SK-N-MC (cell line): ENCODE measurements around the gene C9.

Experiments
- EZH2 ChIP-seq: fragments of 200-600 bp; sonication (generic); IDR thresholded peaks from one replicate; pipeline ENCODE4 v1.6.1; 2017; ENCODE audit warnings: antibody characterized with exemption
- FOXP2 ChIP-seq: optimal IDR thresholded peaks from 2 replicates; pipeline ENCODE3; 2011; ENCODE audit warnings: mild to moderate bottlenecking, moderate library complexity; ENCODE audit not compliant: insufficient read depth; ENCODE audit errors: extremely low read length, control extremely low read depth
- POLR2AphosphoS5 ChIP-seq: IDR thresholded peaks from 2 replicates; pipeline ENCODE4 v1.6.1; 2012; ENCODE audit warnings: mild to moderate bottlenecking, low read depth, low read length, borderline replicate concordance

DNA sequence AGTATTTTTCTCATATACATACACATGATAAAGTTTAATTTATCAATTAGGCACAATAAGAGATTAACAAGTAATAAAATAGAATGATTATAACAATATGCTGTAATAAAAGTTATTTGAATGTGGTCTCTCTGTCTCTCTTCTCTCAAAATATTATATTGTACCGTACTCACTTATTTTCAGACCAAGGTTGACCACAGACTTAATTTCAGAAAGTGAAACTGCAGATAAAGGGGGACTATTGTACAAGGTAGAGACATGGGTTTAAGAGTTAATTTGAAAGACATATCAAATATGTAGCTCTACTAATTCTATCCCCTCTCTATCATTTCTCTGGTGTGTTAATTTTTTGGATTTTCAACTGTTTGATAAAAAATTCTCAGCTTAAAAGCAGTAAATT lies 20.0 kb upstream of the C9 start:
- TF ChIP-seq POLR2AphosphoS5 (no peak), EZH2 (no peak), FOXP2 (no peak)
